ENCODE measurements around the gene BCDIN3D. TPM values are rescaled to one million over a fixed set of nuclear protein-coding genes. Genes with fewer than 3 reads are reported as not detected.

Gene BCDIN3D
- total and polyA plus RNA-seq, 7 donors = 1.8 to 5.4 (median 3.0) TPM

- no peak overlapping the region for H3K27ac ChIP-seq
Observed at GRCh38 chr12:49890096-49890461, 47.2 kb upstream of the BCDIN3D start.

DNA sequence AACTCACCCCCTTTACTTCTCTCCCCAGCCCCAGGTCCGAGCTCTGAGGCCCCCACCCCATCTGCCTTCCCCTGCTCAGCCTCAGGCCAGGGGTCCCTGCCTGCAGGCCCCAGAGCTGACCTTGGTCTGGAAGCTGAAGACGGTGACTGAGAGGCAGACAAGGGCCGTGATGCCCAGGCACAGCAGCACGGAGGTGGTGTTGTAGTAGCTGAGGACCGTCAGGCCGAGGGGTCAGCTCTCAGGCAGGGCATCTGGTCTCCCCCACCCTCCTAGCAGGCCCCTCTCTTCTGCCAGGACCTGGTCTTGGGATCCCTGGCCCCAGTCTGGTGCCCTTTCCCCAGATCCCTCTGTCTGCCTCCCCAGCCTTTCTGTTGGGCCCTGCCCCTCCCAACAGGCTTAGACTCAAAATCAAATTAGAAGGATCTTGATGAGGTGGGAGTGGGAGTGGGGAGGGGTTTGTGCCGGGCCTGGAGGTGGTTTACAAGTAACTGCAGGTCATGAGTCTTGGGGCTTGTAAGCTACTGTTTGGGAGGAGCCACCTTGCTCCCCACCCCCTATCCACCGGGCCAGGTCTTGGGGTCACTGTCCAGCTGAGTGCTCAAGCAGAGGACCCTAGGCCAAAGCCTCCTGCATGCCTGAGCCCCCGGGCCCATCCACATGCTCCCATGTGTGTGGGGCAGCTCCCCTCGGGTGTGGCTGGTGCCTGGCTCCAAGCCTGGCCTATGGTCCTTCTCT is 46.6 kb upstream of the BCDIN3D start:
- DNase-seq = peak; percentile 50
- intact Hi-C loops (cut with DNase I) = no loop called here
- TF ChIP-seq EP300 (IDR thresholded peaks at IDR 0.05) (no peak), POLR2AphosphoS5 (IDR thresholded peaks at IDR 0.05) (no peak), POLR2A (IDR thresholded peaks at IDR 0.05) (no peak)
- TF ChIP-seq, protein P1, sequence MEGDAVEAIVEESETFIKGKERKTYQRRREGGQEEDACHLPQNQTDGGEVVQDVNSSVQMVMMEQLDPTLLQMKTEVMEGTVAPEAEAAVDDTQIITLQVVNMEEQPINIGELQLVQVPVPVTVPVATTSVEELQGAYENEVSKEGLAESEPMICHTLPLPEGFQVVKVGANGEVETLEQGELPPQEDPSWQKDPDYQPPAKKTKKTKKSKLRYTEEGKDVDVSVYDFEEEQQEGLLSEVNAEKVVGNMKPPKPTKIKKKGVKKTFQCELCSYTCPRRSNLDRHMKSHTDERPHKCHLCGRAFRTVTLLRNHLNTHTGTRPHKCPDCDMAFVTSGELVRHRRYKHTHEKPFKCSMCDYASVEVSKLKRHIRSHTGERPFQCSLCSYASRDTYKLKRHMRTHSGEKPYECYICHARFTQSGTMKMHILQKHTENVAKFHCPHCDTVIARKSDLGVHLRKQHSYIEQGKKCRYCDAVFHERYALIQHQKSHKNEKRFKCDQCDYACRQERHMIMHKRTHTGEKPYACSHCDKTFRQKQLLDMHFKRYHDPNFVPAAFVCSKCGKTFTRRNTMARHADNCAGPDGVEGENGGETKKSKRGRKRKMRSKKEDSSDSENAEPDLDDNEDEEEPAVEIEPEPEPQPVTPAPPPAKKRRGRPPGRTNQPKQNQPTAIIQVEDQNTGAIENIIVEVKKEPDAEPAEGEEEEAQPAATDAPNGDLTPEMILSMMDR (IDR thresholded peaks at IDR 0.05) = no peak
- WGBS, 2 donors = 67 to 79% methylated on average over 10 of the region's 10 CpGs
- Histone ChIP-seq H3K36me3 (no peaks in the 10 kb centered on the region), H3K27ac (no peak overlapping the region), H3K27me3 (peaks cover 0 to 4% (median 0%) of the 10 kb centered on the region in 3 donors), H3K9me3 (no peaks in the 10 kb centered on the region), H3K4me1 (no peaks in the 10 kb centered on the region), H3K4me3 (no peak overlapping the region)

More at GRCh38 chr12:49890096-49890461, 47.2 kb upstream of the BCDIN3D start:
- Histone ChIP-seq H3K4me3 (no peak overlapping the region), H3K4me1 (no peaks in the 10 kb centered on the region), H3K9me3 (no peaks in the 10 kb centered on the region), H3K27me3 (peaks cover 0 to 4% (median 0%) of the 10 kb centered on the region in 3 donors), H3K36me3 (no peaks in the 10 kb centered on the region)
- intact Hi-C loops (cut with DNase I) = no loop called here
- no peak for DNase-seq
- WGBS, 2 donors = 34 to 69% methylated on average over 4 of the region's 4 CpGs
- TF ChIP-seq POLR2AphosphoS5 (IDR thresholded peaks at IDR 0.05) (no peak), EP300 (IDR thresholded peaks at IDR 0.05) (no peak), POLR2A (IDR thresholded peaks at IDR 0.05) (no peak)
- TF ChIP-seq, protein P1 (IDR thresholded peaks at IDR 0.05) = no peak

DNA sequence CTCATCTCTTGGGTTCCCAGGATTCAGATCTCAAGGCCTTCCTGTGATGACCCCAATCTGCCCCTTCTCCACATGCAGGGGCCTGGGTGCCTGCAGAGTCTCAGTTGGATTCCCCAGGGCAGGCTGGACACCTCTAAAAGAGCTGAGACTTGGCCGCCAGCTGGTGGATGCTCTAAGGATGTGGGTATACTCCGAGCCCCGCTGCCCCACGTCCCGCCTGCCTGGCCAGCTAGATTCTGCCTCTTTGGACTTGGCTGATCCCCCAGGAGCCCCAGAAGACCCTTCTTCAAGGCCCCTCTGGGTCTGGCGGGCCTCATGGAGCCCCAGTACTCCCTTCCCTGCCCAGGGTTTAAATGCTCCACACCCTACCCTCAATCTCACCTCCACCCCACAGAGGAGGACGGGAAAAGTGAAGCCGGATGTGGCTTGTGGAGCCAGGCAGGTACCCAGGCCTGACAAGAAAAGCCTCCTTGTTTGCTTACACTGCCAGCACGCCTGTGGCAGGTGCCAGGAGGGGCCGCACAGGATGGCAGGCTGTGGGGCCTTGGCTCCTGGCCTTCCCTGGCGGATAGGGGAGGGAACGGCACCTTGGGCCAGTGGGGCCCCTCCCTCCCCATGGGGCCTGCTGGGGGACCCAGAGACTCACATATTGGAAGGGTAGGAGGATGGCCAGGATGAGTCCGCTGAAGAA is 45.7 kb upstream of the BCDIN3D start:
- no peak overlapping the region for H3K27ac ChIP-seq
- intact Hi-C loops (cut with DNase I) = no loop called here
- DNase-seq = peak; percentile 57
- H3K4me3 ChIP-seq = no peak overlapping the region
- TF ChIP-seq POLR2A (IDR thresholded peaks at IDR 0.05) = no peak
- no peak for TF ChIP-seq EP300 (IDR thresholded peaks at IDR 0.05)
- TF ChIP-seq, protein P1 (IDR thresholded peaks at IDR 0.05) = no peak
- no peak for TF ChIP-seq POLR2AphosphoS5 (IDR thresholded peaks at IDR 0.05)
- H3K4me1 ChIP-seq = no peaks in the 10 kb centered on the region
- no peaks in the 10 kb centered on the region for H3K36me3 ChIP-seq
- no peaks in the 10 kb centered on the region for H3K9me3 ChIP-seq
- peaks cover 0 to 4% (median 0%) of the 10 kb centered on the region in 3 donors for H3K27me3 ChIP-seq
- 48 to 78% methylated on average over 13 of the region's 13 CpGs for WGBS, 2 donors

- Histone ChIP-seq H3K36me3 (no peaks in the 10 kb centered on the region), H3K9me3 (no peaks in the 10 kb centered on the region), H3K27me3 (peaks cover 0 to 4% (median 0%) of the 10 kb centered on the region in 3 donors), H3K27ac (no peak overlapping the region), H3K4me3 (no peak overlapping the region), H3K4me1 (no peaks in the 10 kb centered on the region)
- TF ChIP-seq POLR2A (IDR thresholded peaks at IDR 0.05) = no peak
- no peak for TF ChIP-seq POLR2AphosphoS5 (IDR thresholded peaks at IDR 0.05)
- TF ChIP-seq, protein P1 (IDR thresholded peaks at IDR 0.05) = no peak
- no peak for TF ChIP-seq EP300 (IDR thresholded peaks at IDR 0.05)
- DNase-seq = peak; percentile 57
- intact Hi-C loops (cut with DNase I) = no loop called here
- WGBS, 2 donors = 59 to 70% methylated on average over 15 of the region's 15 CpGs
Observed at GRCh38 chr12:49887536-49888401, 44.9 kb upstream of the BCDIN3D start.

All from sigmoid colon (tissue), 7 donors.